Measurements from ENCODE around the gene DENND5B.
"Not testable (repeated sequence)": the region's sequence is repeated elsewhere in the genome, so short reads cannot be mapped to it uniquely, and the experiment has no call there.

DENND5B gene

GRCh38 chr12:31590642-31591379 lies at the start of gene DENND5B:
DENND5B (minus strand) TSS chr12:31591136; CDS start chr12:31590832, 304 bp downstream.
- DNase-seq, result peak; percentile 64

- no peak for DNase-seq
These were observed 43.7 kb upstream of the DENND5B start for GRCh38 chr12:31634620-31635019.

DNA sequence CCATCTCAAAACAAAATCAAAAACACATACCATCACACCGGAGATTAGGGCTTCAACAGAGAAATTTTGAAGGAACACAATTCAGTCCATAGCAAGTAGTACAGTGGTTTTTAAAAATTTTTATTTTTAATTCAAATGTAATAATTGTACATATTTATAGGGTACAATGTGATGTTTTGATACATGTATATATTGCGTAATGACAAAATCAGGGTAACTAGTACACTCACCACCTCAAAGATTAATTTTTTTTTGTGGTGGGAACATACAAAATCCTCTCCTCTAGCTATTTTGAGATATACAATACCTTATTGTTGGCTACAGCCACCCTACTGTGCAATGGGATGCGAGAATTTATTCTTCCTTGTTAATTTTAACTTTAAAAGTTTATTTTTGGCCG lies 42.5 kb upstream of the DENND5B start:
- no peak for DNase-seq

- DNase-seq, result no peak
These were observed 40.9 kb upstream of the DENND5B start for GRCh38 chr12:31631809-31632208.

- no peak for DNase-seq
These were observed 40.2 kb upstream of the DENND5B start for GRCh38 chr12:31631023-31631724.

- peak; percentile 51 for DNase-seq
These were observed 39.1 kb upstream of the DENND5B start for GRCh38 chr12:31629756-31630732.

DNA sequence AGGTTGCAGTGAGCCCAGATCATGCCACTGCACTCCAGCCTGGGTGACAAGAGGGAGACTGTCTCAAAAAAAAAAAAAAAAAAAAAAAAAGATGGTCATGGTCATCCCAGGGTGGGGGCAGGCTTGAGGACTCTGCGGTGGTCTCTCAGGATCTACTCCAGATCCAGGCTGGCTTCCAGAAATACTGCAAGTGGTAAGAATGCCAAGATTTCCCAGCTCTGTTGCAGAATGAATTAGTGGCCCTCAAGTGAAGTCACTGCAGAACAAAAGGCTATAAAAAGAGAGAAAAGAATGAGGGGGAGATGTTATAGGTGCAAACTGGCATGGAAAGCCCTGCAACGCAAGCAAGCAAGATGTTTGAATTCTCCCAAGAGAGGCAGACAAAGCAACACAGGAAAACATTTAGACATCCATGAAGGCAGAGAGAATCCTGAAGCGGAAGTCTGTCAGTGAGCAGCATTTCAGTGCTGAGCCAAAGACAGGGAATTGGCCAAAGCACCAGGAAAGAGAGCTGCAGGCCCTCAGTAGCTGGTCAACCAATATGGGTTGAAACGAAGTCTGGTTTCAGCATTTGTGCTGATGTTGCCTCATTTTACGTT lies 36.6 kb upstream of the DENND5B start:
- DNase-seq, result no peak

- no peak for DNase-seq
These were observed 35.5 kb upstream of the DENND5B start for GRCh38 chr12:31626270-31626995.

- DNase-seq, result no peak
These were observed 31.1 kb upstream of the DENND5B start for GRCh38 chr12:31622038-31622437.

DNA sequence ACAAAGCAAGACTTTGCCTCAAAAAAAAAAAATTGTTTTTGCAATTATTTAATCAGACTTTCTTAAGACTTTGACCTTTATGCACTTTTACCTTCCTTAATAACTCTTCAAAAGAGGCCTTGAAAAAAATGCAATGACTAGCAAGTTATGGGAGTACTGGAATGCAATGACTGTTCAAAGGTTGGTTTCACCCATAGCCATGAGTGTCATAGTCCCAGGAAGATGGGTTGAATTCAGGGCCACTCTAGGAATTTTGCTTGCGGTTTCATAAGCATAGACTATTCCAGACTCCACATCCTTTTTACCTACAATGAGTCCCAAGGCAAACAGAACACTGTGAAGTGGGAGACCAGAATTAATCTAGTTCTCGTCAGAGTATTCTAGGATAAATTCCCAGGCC lies 29.4 kb upstream of the DENND5B start:
- DNase-seq, result peak; percentile 33

- peak; percentile 3 for DNase-seq
These were observed 27.5 kb upstream of the DENND5B start for GRCh38 chr12:31618228-31619025.

DNA sequence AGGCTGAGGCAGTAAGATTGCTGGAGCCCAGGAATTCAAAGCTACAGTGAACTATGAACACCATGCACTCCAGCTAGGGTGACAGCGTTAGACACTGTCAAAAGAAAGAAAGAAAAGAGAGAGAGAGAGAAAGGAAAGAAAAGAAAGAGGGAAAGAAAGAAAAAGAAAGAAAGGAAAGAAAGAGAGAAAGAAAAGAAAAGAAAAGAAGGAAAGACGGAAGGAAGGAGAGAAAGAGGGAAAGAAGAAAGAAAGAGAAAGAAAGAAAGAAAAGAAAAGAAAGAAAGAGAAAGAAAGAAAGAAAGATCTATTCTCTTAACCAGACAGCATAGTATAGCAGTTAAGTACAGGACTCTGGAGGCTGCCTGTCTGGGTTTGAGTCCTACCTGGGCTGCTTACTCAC lies 21.9 kb upstream of the DENND5B start:
- DNase-seq, result no peak

GRCh38 chr12:31608299-31608698 lies 17.4 kb upstream of the DENND5B start:
- not testable (repeated sequence) for DNase-seq

- DNase-seq, result no peak
These were observed 14.6 kb upstream of the DENND5B start for GRCh38 chr12:31605531-31605930.

DNA sequence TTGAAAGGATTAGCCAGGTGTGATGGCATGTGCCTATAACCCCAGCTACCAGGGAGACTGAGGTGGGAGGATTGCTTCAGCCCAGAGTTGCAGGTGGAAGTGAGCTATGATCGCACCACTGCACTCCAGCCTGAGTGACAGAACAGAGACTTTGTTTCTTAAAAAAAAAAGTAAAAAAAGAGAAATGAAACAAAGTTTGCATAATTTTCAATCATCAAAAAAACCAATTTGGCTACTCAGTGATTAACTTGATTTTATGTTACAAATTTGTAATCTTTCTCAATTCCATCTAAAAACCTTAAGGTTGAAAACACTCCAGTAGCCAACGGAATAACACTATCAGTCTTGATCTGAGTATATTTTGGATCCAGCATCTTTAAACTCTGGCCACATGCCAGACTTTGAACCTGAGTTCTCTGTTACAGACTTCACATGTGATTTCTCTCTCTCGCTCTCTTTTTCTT lies 12.6 kb upstream of the DENND5B start:
- DNase-seq, result no peak

DNA sequence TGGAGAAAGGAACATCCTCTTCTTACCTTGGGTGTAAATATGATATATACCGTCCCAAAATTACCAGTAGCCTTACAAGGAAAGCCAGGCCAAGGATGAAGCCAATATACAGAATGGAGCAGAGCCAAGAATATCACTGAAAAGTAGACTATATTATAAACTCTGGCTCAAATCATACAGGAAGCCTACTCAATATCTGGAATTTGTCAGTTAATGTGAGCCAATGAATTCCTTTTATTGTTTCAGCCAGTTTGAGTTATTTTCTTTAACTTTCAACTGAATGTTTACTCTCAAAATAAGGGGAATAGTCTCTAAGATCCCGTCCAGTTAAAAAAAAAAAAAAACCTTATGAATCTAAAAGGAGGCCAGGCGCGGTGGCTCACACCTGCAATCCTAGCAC lies 9.8 kb upstream of the DENND5B start:
- no peak for DNase-seq

- no peak for DNase-seq
These were observed 9.3 kb upstream of the DENND5B start for GRCh38 chr12:31600252-31600651.

DNA sequence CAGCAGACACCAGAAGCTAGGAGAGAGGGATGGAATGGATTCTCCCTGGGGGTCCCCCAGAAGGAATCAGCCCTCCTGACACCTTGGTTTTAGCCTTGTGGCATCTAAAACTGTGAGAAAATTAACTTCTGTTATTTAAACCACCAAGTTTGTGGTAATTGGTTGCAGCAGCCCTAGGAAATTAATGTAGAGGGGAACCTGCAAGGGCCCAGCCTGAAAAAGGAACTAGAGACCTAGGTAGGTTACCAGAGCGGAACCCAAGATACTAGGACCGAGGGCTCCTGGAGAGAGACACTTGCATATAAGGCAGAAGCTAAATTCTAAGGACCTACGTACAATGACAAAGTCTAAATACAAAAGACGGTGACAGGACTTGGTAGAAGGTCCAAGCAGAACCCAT lies 8.1 kb upstream of the DENND5B start:
- no peak for DNase-seq

GRCh38 chr12:31597066-31597465 lies 6.1 kb upstream of the DENND5B start:
- DNase-seq, result no peak

- DNase-seq, result peak; percentile 63
These were observed 3.7 kb upstream of the DENND5B start for GRCh38 chr12:31594681-31595080.

DNA sequence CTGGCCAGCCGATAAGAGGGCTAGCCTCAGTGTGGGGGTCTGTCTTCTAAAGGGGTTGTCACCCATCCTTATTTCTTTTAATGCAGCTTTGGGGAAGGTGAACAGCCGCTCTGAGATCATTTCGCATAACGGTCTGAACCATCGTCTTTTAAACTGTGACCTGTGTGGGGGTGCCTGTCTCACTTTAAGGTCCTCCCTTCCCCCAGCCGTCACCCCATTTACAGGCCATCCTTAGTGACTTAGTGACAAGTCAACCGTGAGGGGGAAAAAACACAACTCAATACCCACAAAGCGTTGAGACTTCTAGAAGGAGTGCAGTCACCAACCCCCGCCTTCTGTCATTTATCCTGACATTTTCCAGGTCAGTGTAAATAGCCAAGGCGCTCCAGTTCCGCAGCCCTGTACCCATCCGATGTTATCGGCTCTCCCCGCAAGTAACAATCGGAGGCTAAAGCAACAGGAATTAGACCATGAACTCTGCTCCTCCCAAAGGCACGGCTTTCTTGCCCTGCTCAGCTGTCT lies 505 bp upstream of the DENND5B start:
- no peak for DNase-seq

Measured in fibroblast of upper back skin (primary cell).